K562 (cell line): ENCODE results near the gene CAPN8. TPM values are rescaled to one million over a fixed set of nuclear protein-coding genes. Genes with fewer than 3 reads are reported as not detected.

Experiments
- ARID1B ChIP-seq: fragments of 450-650 bp; IDR thresholded peaks from 2 replicates; pipeline ENCODE4 v1.6.1; 2016; ENCODE audit warnings: antibody characterized with exemption, mild to moderate bottlenecking, inconsistent platforms
- BMI1 ChIP-seq: fragments of 150-350 bp; IDR thresholded peaks from 2 replicates; pipeline ENCODE4 v1.6.1; 2014; ENCODE audit warnings: low read length
- GMEB1 ChIP-seq: fragments of 250-450 bp; sonication (Bioruptor Pico); IDR thresholded peaks from 2 replicates; pipeline ENCODE4 v1.4.0; 2020; ENCODE audit warnings: mild to moderate bottlenecking
- HDAC3 ChIP-seq: fragments of 450-650 bp; IDR thresholded peaks from 2 replicates; pipeline ENCODE4 v1.6.1; 2018; ENCODE audit warnings: borderline replicate concordance, mild to moderate bottlenecking, moderate library complexity; ENCODE audit not compliant: partially characterized antibody
- HNRNPUL1 ChIP-seq: fragments of 200-400 bp; formaldehyde crosslinking; IDR thresholded peaks from 2 replicates; pipeline ENCODE4 v1.6.1; 2017; ENCODE audit warnings: low read length
- JUNB ChIP-seq: fragments of 450-650 bp; formaldehyde crosslinking; conservative IDR thresholded peaks from 2 replicates; pipeline ENCODE4 v1.4.0; 2020; ENCODE audit warnings: mild to moderate bottlenecking
- KAT7 ChIP-seq: sonication (generic); formaldehyde crosslinking; IDR thresholded peaks from 2 replicates; pipeline ENCODE4 v1.8.0; 2022; ENCODE audit warnings: missing genetic modification reagents, mild to moderate bottlenecking, borderline replicate concordance
- KLF10 ChIP-seq: fragments of 250-450 bp; sonication (Bioruptor Pico); IDR thresholded peaks from 2 replicates; pipeline ENCODE4 v1.6.1; 2021; ENCODE audit warnings: matching md5 sums
- MGA ChIP-seq: fragments of 450-650 bp; IDR thresholded peaks from 2 replicates; pipeline ENCODE4 v1.6.1; 2016; ENCODE audit warnings: mild to moderate bottlenecking, moderate library complexity
- SIN3B ChIP-seq: fragments of 450-650 bp; IDR thresholded peaks from 2 replicates; pipeline ENCODE4 v1.6.1; 2017; ENCODE audit warnings: low read depth, mild to moderate bottlenecking, moderate library complexity
- polyA plus RNA-seq, 8 experiments: library from polyadenylated mRNA; depleted of rRNA in 4 of 8; stranded (reverse) in 5 of 8; unstranded in 3 of 8; fragments of >200 nt; fragmentation: Nextera tagmentation in 2 of 8; fragmentation: Illumina TruSeq in 1 of 8; extraction: Ambion mirVana in 2 of 8; extraction: Trizol in 1 of 8; gene quantifications; 2 replicates each; pipeline versions ENCODE4 v1.2.1 to v1.2.3, GENCODE V29; 2011 to 2014; ENCODE audit warnings: inconsistent platforms in 1 of 8, missing spikeins in 1 of 8
- total RNA-seq, 7 experiments: library from RNA; depleted of rRNA in 6 of 7; stranded (reverse); fragments of >200 nt in 6 of 7; fragmentation: Illumina TruSeq in 2 of 7; extraction: Trizol in 2 of 7; gene quantifications; 2 replicates each; pipeline versions ENCODE4 v1.2.1 to v1.2.3, GENCODE V29; 2011 to 2021; ENCODE audit warnings: low replicate concordance in 1 of 7
- TF ChIP-seq, protein P1 (sequence below): fragments of 250-450 bp; sonication (Bioruptor Pico); IDR thresholded peaks from 2 replicates; pipeline ENCODE4 v1.5.0; 2021
- TF ChIP-seq, protein P2 (sequence below): fragments of 250-450 bp; sonication (Bioruptor Pico); IDR thresholded peaks from 2 replicates; pipeline ENCODE4 v1.6.1; 2021; ENCODE audit warnings: mild to moderate bottlenecking

CAPN8 gene
- total and polyA plus RNA-seq, 9 of the 15 experiments (the other 6 are each of a cell fraction or from before 2014, with no cell fraction given): 0.06 TPM; not detected in 8

DNA sequence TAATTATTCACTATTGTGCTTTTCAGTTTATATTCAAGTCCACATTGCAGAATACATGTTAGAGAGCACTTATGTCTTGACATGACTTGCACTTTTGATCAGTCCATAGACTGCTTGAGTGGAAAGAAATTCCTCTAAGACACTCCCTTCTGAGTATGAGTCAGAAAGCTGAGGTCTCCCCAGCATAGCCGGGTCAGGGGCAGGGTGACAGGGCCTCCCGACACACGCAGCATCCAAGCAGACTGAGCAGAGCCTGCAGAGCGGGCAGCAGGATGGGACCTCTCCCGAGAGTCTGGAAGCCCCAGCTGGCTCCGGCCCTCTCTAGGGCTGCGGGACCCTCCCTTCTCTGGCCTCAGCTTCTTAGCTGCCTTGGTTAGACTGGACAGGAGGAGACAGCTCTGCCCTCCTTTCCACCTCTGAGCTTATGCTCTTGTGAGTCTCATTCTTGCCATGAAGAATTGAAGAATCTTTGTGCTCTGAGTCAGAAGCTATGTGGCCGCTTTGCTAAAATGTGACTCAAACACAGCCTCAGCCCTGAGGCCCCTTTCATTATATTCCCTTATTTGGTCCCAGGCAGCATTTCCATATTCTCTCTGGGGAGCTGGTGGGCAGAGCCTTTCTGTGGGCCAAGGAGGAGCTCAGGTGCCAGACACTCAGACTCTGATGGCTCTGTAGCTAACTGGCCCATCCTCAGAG lies 35.6 kb upstream of the CAPN8 start (continued):
- TF ChIP-seq HNRNPUL1 (no peak), BMI1 (no peak), SIN3B (no peak), ARID1B (peak; percentile 78), MGA (no peak), HDAC3 (no peak), KLF10 (CRISPR knock-in tag) (no peak), GMEB1 (CRISPR knock-in tag) (no peak), JUNB (CRISPR knock-in tag) (no peak), KAT7 (CRISPR knock-in tag) (no peak)
- TF ChIP-seq, protein P1, sequence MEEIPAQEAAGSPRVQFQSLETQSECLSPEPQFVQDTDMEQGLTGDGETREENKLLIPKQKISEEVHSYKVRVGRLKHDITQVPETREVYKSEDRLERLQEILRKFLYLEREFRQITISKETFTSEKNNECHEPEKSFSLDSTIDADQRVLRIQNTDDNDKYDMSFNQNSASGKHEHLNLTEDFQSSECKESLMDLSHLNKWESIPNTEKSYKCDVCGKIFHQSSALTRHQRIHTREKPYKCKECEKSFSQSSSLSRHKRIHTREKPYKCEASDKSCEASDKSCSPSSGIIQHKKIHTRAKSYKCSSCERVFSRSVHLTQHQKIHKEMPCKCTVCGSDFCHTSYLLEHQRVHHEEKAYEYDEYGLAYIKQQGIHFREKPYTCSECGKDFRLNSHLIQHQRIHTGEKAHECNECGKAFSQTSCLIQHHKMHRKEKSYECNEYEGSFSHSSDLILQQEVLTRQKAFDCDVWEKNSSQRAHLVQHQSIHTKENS (CRISPR knock-in tag): no peak
- TF ChIP-seq, protein P2, sequence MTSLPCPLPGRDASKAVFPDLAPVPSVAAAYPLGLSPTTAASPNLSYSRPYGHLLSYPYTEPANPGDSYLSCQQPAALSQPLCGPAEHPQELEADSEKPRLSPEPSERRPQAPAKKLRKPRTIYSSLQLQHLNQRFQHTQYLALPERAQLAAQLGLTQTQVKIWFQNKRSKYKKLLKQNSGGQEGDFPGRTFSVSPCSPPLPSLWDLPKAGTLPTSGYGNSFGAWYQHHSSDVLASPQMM (CRISPR knock-in tag): no peak
